Heart left ventricle (tissue), 16 donors: Measurements from ENCODE around the gene TGM2. TPM values are rescaled to one million over a fixed set of nuclear protein-coding genes. Genes with fewer than 3 reads are reported as not detected.

Source experiments
- ATAC-seq, 4 donors: fragments of 200-7000 bp; cut with Tn5 transposase; one replicate each; pipeline ENCODE4 v1.9.1; 2020 to 2022; ENCODE audit warnings: moderate library complexity in 4 of 4, mild to moderate bottlenecking in 3 of 4, moderate number of reproducible peaks in 1 of 4
- DNase-seq, 5 donors: peaks; one replicate each; pipeline ENCODE4 v3.0.0-alpha.2; 2020
- H3K27ac ChIP-seq, 12 donors: fragments of 200-600 bp; sonication (generic) in 4 of 12; one replicate each; pipeline versions ENCODE4 v1.5.0 to v1.8.0; 2016 to 2022; ENCODE audit warnings: mild to moderate bottlenecking in 2 of 12
- H3K27me3 ChIP-seq, 9 donors: fragments of 200-600 bp; sonication (generic) in 2 of 9; one replicate each; pipeline versions ENCODE4 v1.5.1 to v1.8.0; 2016 to 2022; ENCODE audit warnings: mild to moderate bottlenecking in 3 of 9
- H3K36me3 ChIP-seq, 9 donors: fragments of 200-600 bp; sonication (generic) in 2 of 9; one replicate each; pipeline versions ENCODE4 v1.5.0 to v1.8.0; 2018 to 2022; ENCODE audit warnings: mild to moderate bottlenecking in 2 of 9
- H3K4me1 ChIP-seq, 12 donors: fragments of 200-600 bp; sonication (generic) in 4 of 12; one replicate each; pipeline versions ENCODE4 v1.5.0 to v1.8.0; 2016 to 2022; ENCODE audit warnings: mild to moderate bottlenecking in 3 of 12
- H3K4me3 ChIP-seq, 12 donors: fragments of 200-600 bp; sonication (generic) in 4 of 12; one replicate each; pipeline versions ENCODE4 v1.5.0 to v1.8.0; 2017 to 2022; ENCODE audit warnings: mild to moderate bottlenecking in 9 of 12, moderate library complexity in 4 of 12
- H3K9me3 ChIP-seq, 12 donors: fragments of 200-600 bp; sonication (generic) in 4 of 12; one replicate each; pipeline versions ENCODE4 v1.5.0 to v1.8.0; 2016 to 2022; ENCODE audit warnings: mild to moderate bottlenecking in 1 of 12
- CTCF ChIP-seq, 12 donors: fragments of 200-600 bp; sonication (generic) in 4 of 12; IDR thresholded peaks; one replicate each; pipeline versions ENCODE4 v1.5.0 to v1.8.0; 2018 to 2022; ENCODE audit warnings: antibody characterized with exemption in 12 of 12, mild to moderate bottlenecking in 5 of 12
- POLR2A ChIP-seq, 2 donors: fragments of 450-650 bp; IDR thresholded peaks; one replicate each; pipeline ENCODE4 v1.6.1; 2017; ENCODE audit warnings: antibody characterized with exemption in 2 of 2, mild to moderate bottlenecking in 2 of 2, moderate library complexity in 2 of 2
- WGBS, 4 donors: extraction: QIAGEN DNeasy Blood & Tissue Kit in 2 of 4; methylation state at CpG; one replicate each; pipeline versions ENCODE4 v1.1.5 to v1.1.7; 2013 to 2018; 5-methylcytosine and 5-hydroxymethylcytosine counted together
- intact Hi-C, 10 donors: fragments of 100-400 bp; cut with DNase I; formaldehyde crosslinking; loops; one replicate each; pipeline versions ENCODE4 v1.11.1 to v1.14.2; 2022
- polyA plus RNA-seq, 2 donors: library from polyadenylated mRNA; stranded (reverse); fragments of 200-250 nt; gene quantifications; one replicate each; pipeline ENCODE4 v1.2.3, GENCODE V29; 2013
- total RNA-seq, 9 donors: library from RNA; depleted of rRNA in 2 of 9; stranded (reverse); fragments of >200 nt in 2 of 9; fragmentation: NEBNext Ultra II Directional in 3 of 9; extraction: Animal tissue kit (Norgen Biotek cat#: 25700) in 3 of 9; gene quantifications; one replicate each; pipeline versions ENCODE4 v1.1.0 to v1.2.4, GENCODE V29; 2016 to 2023
- donor health status: ischemic (EF 13 %, LVEDD 7.1; RV severe dilation, severe dysfunction).
- donor health status: healthy with polysubstance abuse.
- donor health status: DM: no; HTN: yes; CAD: no.
- donor health status: DM: no; HTN: no; CAD: no.
- donor health status: ischemic (EF 25% LVEDD 6.9; RV normal size, moderate dysfunction).
- donor health status: ischemic (EF 25% LVEDD 5.7; RV mildly dilated, moderate dysfunction).
- donor health status: healthy.
- donor health status: DM: yes; HTN: yes; CAD: no.
- donor health status: ischemic (EF 35%, LVEDD 5.7; RV mildly dilated, moderate dysfunction).
- donor health status: nonischemic (EF 11% LVEDD 7.7; RV severe dilation, severe dysfunction).
- donor health status: DM: yes; HTN: yes; CAD: no.
- donor health status: PGD.
- donor health status: ischemic (EF 29% LVEDD 5.4; RV normal size, mild dysfunction).
- donor health status: nonischemic (EF 23%, LVEDD 6.1; RV moderate dilation, normal function).

TGM2 gene
- total and polyA plus RNA-seq, 11 donors: 211 to 1,146 (median 567) TPM

GRCh38 chr20:38193586-38194105 lies 28.6 kb upstream of the TGM2 start:
- TF ChIP-seq POLR2A (IDR thresholded peaks at IDR 0.05): no peak
- TF ChIP-seq CTCF (IDR thresholded peaks at IDR 0.05): no peak
- H3K4me1 ChIP-seq: peaks cover 0 to 51% (median 11%) of the 10 kb centered on the region in 12 donors
- no peak overlapping the region for H3K4me3 ChIP-seq
- no peak for DNase-seq
- H3K27ac ChIP-seq: no peak overlapping the region
- no peaks in the 10 kb centered on the region for H3K9me3 ChIP-seq
- WGBS, 4 donors: 93 to 100% (median 97%) methylated on average over 4 of the region's 4 CpGs
- no peak for ATAC-seq
- no peaks in the 10 kb centered on the region for H3K36me3 ChIP-seq
- intact Hi-C loops: no loop called here
- H3K27me3 ChIP-seq: no peaks in the 10 kb centered on the region

GRCh38 chr20:38192323-38192885 lies 27.3 kb upstream of the TGM2 start:
- 73 to 83% (median 81%) methylated on average over 9 of the region's 9 CpGs for WGBS, 4 donors
- H3K27ac ChIP-seq: no peak overlapping the region
- H3K27me3 ChIP-seq: no peaks in the 10 kb centered on the region
- TF ChIP-seq POLR2A (IDR thresholded peaks at IDR 0.05): no peak
- TF ChIP-seq CTCF (IDR thresholded peaks at IDR 0.05): no peak
- no peaks in the 10 kb centered on the region for H3K36me3 ChIP-seq
- no peaks in the 10 kb centered on the region for H3K9me3 ChIP-seq
- DNase-seq (no peak), ATAC-seq (no peak)
- intact Hi-C loops: no loop called here
- H3K4me1 ChIP-seq: peaks cover 0 to 40% (median 11%) of the 10 kb centered on the region in 12 donors
- no peak overlapping the region for H3K4me3 ChIP-seq

GRCh38 chr20:38191654-38192053 lies 26.6 kb upstream of the TGM2 start:
- Histone ChIP-seq H3K4me3 (no peak overlapping the region), H3K9me3 (no peaks in the 10 kb centered on the region), H3K27ac (peak overlapping the region in 3 of 12 donors; percentile 45 to 70 (median 60)), H3K36me3 (no peaks in the 10 kb centered on the region), H3K4me1 (peaks cover 0 to 38% (median 11%) of the 10 kb centered on the region in 12 donors), H3K27me3 (no peaks in the 10 kb centered on the region)
- no peak for DNase-seq
- WGBS, 4 donors: 89 to 95% (median 92%) methylated on average over 5 of the region's 5 CpGs
- ATAC-seq: no peak
- TF ChIP-seq POLR2A (IDR thresholded peaks at IDR 0.05) (no peak), CTCF (IDR thresholded peaks at IDR 0.05) (no peak)
- intact Hi-C loops: no loop called here

GRCh38 chr20:38190936-38191371 lies 25.9 kb upstream of the TGM2 start:
- peak overlapping the region in 5 of 12 donors; percentile 10 to 70 (median 45) for H3K27ac ChIP-seq

More at GRCh38 chr20:38190936-38191371, 25.9 kb upstream of the TGM2 start:
- Histone ChIP-seq H3K36me3 (no peaks in the 10 kb centered on the region), H3K4me3 (no peak overlapping the region), H3K9me3 (no peaks in the 10 kb centered on the region), H3K27me3 (no peaks in the 10 kb centered on the region), H3K4me1 (peaks cover 0 to 31% (median 6%) of the 10 kb centered on the region in 12 donors)
- ATAC-seq (peak; percentile 83 to 91 (median 86)), DNase-seq (peak in 2 of 5 donors; percentile 75 to 82)
- WGBS, 4 donors: 25 to 48% (median 40%) methylated on average over 1 to 3 of the region's 3 CpGs
- TF ChIP-seq CTCF (IDR thresholded peaks at IDR 0.05) (no peak), POLR2A (IDR thresholded peaks at IDR 0.05) (no peak)
- intact Hi-C loops: no loop called here
